Esophagus muscularis mucosa (tissue), 4 donors: Measurements from ENCODE around the gene NCOA6.

Experiments used
- CTCF ChIP-seq, 3 experiments: fragments of 200-600 bp in 2 of 3; fragments of 450-650 bp in 1 of 3; sonication (generic) in 2 of 3; IDR thresholded peaks; one replicate each; pipeline ENCODE4 v1.5.1; 2017 to 2019; ENCODE audit warnings: antibody characterized with exemption in 3 of 3, mild to moderate bottlenecking in 2 of 3, moderate library complexity in 1 of 3
- EP300 ChIP-seq: sonication (generic); formaldehyde crosslinking; IDR thresholded peaks from one replicate; pipeline ENCODE4 v1.6.1; 2017; ENCODE audit warnings: antibody characterized with exemption
- POLR2A ChIP-seq: fragments of 450-650 bp; IDR thresholded peaks from one replicate; pipeline ENCODE4 v1.6.1; 2017; ENCODE audit warnings: antibody characterized with exemption, moderate library complexity, mild to moderate bottlenecking, low read depth
- POLR2AphosphoS5 ChIP-seq, 2 donors: sonication (generic); formaldehyde crosslinking; IDR thresholded peaks; one replicate each; pipeline ENCODE4 v1.6.1; 2017; ENCODE audit warnings: antibody characterized with exemption in 2 of 2

GRCh38 chr20:34873583-34874093 is 48.2 kb upstream of the NCOA6 start:
- no peak for TF ChIP-seq CTCF (IDR thresholded peaks at IDR 0.05)
- no peak for TF ChIP-seq POLR2A
- no peak for TF ChIP-seq EP300
- TF ChIP-seq POLR2AphosphoS5 (IDR thresholded peaks at IDR 0.05): no peak
